HG03095 (cell line): ENCODE data around the gene SAG.

ENCODE experiments used
- ATAC-seq: cut with Tn5 transposase; IDR thresholded peaks from one replicate; pipeline ENCODE4 v1.9.1; 2021; ENCODE audit warnings: moderate library complexity; ENCODE audit not compliant: unreplicated experiment

Gene SAG

GRCh38 chr2:233287871-233288270, 19.7 kb upstream of the SAG start:
- ATAC-seq: no peak

- ATAC-seq: no peak
Observed at GRCh38 chr2:233288663-233289062, 19.0 kb upstream of the SAG start.

GRCh38 chr2:233289648-233290047, 18.0 kb upstream of the SAG start:
- no peak for ATAC-seq

GRCh38 chr2:233290051-233290845, 17.4 kb upstream of the SAG start:
- ATAC-seq: no peak

GRCh38 chr2:233295891-233296290, 11.7 kb upstream of the SAG start:
- no peak for ATAC-seq

GRCh38 chr2:233297076-233297475, 10.5 kb upstream of the SAG start:
- no peak for ATAC-seq

- no peak for ATAC-seq
Observed at GRCh38 chr2:233300401-233300800, 7.2 kb upstream of the SAG start.

GRCh38 chr2:233301248-233301647, 6.4 kb upstream of the SAG start:
- ATAC-seq: no peak

- ATAC-seq: no peak
Observed at GRCh38 chr2:233301811-233302210, 5.8 kb upstream of the SAG start.

- no peak for ATAC-seq
Observed at GRCh38 chr2:233303252-233303651, 4.4 kb upstream of the SAG start.

- ATAC-seq: no peak
Observed at GRCh38 chr2:233311241-233311926, 3.8 kb downstream of the SAG start.

- ATAC-seq: no peak
Observed at GRCh38 chr2:233312874-233313273, 5.3 kb downstream of the SAG start.

- ATAC-seq: no peak
Observed at GRCh38 chr2:233314180-233314925, 6.7 kb downstream of the SAG start.

- ATAC-seq: no peak
Observed at GRCh38 chr2:233317196-233317943, 9.8 kb downstream of the SAG start.

GRCh38 chr2:233319256-233319655, 11.6 kb downstream of the SAG start:
- no peak for ATAC-seq

GRCh38 chr2:233320470-233320869, 12.9 kb downstream of the SAG start:
- no peak for ATAC-seq

- ATAC-seq: no peak
Observed at GRCh38 chr2:233321166-233321565, 13.6 kb downstream of the SAG start.

GRCh38 chr2:233323851-233324250, 16.2 kb downstream of the SAG start:
- ATAC-seq: no peak

- ATAC-seq: no peak
Observed at GRCh38 chr2:233325256-233325655, 17.6 kb downstream of the SAG start.

GRCh38 chr2:233325814-233326213, 18.2 kb downstream of the SAG start:
- no peak for ATAC-seq

- no peak for ATAC-seq
Observed at GRCh38 chr2:233326500-233326899, 18.9 kb downstream of the SAG start.
